Left hindlimb (tissue), 1 donor: ENCODE measurements around the gene LYG2.
"Not testable (repeated sequence)": the region's sequence is repeated elsewhere in the genome, so short reads cannot be mapped to it uniquely, and the experiment has no call there.

Source experiments
- DNase-seq: peaks from one replicate; pipeline ENCODE4 v3.0.0-alpha.2; 2018

LYG2 gene, protein sequence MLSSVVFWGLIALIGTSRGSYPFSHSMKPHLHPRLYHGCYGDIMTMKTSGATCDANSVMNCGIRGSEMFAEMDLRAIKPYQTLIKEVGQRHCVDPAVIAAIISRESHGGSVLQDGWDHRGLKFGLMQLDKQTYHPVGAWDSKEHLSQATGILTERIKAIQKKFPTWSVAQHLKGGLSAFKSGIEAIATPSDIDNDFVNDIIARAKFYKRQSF

DNA sequence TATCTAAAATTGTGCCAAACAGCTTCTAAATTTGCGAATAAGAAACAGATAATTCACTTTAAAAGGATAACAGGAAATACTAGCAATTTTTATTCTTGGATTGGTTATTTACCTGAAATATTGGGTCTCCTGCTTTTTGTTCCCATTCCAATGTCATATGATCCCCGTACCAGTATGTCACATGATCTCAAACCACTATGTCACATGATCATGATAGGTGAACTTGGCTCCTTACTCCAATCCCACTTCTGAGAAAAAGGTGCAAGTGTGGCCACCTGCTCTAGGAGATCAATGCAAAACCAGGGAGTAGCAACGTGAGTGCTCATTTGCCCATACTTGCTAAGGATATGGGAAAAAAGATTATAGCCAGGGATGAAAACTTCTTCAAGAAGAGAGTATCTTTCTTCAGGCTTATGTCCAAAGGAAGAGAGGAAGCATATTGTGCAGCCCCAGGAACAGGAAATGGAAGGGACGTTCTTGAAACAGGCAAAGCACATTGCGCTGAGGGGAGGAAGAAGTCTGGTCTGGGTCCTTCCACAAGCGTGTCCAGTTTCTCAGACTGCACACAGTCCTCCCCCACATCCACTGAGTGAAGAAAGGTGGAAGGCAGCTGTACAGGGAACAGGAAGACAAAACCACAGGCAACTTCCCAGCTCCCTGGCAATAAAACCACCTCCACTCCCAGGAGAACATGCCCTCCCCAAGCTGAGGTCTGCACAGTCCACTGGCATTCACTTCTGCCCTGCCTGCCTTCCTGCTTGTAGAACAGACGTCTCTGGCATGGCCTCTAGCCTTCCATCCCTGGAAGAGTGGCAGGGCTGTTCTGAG is at the start of gene LYG2:
TSS of gene LYG2 (minus strand) at position 176 of the 828 bp plus-strand sequence. CDS start 1,406 bp downstream, outside the sequence.
- no peak for DNase-seq

DNA sequence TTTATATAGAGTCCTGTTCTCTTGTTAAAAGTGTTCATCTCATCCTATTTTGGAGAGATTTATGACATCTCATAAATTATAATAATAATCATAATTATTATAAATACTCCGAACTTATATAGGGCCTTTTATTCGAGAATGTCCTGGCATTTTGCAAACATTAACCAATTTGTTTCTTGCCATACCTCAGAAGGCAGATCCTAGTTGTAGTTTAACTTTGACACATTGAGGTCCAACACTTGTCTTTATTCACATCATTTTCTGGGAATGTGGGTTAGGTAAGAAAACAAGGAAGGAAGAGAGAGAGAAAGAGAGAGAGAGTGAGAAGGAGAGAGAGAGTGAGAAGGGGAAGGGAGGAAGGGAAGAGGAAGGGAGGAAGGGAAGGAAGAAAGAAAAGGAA is 45.6 kb upstream of the LYG2 start, which contains the start of gene LYG1:
TSS of gene LYG1 (minus strand) at position 101 of the 400 bp plus-strand sequence. CDS start 5,527 bp downstream, outside the sequence.
- DNase-seq: not testable (repeated sequence)

- no peak for DNase-seq
Measured at GRCh38 chr2:99299580-99299979, 44.1 kb upstream of the LYG2 start.

DNA sequence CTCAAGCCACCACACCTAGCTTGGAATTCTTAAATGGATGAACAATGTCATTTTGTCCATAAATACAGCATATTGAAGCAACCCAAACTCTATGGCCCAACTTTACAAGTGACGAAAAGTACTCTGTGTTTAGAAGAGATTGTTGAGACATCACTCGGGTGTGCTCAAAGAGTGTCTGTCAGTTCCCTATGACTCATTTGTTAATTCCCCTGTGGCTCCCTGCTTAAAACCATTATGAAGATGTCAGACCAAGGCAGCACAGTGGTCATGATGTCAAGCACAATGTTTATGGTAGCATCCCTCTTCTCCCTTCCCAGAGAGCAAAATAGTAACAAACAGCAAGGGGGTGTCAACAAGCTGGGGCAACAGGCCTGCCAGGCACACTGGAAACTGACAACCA is 42.5 kb upstream of the LYG2 start:
- no peak for DNase-seq

GRCh38 chr2:99285526-99285925 is 30.1 kb upstream of the LYG2 start:
- DNase-seq: no peak

- no peak for DNase-seq
Measured at GRCh38 chr2:99279969-99280695, 24.7 kb upstream of the LYG2 start.

DNA sequence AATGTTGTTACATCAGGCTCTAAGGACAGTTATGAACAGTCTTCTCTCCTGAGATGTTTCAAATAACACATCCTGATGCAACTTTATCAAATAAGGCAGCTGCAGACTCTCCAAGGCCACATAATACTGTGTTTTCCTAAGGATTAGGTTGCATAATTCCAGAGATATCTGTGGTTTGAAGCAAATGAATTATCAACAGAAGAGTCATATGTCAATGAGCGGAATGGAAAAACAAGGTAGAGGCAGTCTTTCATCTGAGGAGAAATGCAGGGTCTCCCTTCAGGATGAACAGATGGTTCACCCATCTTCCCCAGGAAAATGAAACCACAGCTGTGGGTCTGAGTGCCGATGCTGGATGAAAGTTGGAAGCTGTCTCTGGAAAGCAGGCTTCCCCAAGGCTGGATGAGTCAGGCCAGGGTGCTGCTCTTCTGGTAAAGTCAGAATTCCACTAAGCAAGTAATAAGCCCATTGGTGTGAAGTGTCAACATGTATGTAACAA is 23.4 kb upstream of the LYG2 start:
- DNase-seq: no peak

DNA sequence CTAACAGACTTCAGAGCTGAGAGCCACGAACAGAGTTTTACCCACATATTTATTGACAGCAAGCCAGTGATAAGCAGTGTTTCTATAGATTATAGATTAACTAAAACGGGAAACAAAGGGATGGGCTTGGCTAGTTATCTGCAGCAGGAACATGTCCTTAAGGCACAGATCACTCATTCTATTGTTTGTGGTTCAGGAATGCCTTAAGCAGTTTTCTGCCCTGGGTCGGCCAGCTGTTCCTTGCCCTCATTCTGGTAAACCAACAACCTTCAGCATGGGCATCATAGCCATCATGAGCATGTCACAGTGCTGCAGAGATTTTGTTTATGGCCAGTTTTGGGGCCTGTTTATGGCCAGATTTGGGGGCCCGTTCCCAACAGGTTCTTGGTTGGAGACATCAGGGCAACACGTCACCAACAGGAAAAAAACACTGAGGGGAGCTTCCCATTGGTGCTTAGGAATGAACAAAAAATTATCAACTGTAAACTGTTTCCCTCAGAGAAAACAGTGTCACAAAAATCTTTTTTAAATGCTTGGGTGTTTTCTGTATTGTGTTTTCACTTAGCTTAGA is 22.8 kb upstream of the LYG2 start:
- not testable (repeated sequence) for DNase-seq

DNA sequence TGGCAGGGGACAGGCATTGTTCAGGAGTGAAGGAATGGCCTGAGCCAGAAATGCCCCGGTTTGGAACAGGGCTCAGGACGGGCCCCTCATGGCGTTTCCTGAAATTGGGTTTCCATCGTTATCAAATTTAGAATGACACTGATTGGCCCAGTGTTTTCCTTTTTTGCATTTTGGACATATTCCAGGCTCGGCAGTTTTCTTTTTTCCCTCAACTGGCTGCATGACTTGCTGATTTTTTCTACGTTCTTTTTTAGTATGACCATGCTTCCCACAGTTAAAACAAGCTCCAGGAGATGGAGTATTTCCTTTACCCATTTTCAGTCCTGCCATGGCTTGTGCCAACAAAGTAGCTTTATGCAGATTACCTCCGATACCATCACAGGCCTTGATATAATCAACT is 20.4 kb upstream of the LYG2 start:
- DNase-seq: no peak

DNA sequence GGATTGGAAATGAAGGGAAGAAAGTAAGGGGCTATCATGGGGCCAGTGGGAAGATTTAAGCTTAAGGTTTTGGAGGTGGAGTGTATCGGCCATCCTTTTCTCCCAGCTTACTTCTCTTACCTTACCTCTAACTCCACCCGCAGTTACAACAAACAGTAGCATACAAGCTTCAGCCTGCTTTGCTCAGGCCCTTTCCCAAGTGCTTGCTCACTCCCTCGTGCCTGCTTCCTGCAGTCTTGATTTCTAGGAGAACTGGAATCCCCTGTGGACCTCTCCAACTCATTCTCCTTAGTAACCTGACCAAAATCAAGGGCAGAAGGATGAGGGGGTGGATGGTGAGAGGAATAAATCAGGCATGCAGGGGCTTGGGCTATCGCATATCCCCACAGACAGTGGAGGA is 5.8 kb upstream of the LYG2 start:
- DNase-seq: no peak

- DNase-seq: no peak
Measured at GRCh38 chr2:99260184-99260583, 4.7 kb upstream of the LYG2 start.

DNA sequence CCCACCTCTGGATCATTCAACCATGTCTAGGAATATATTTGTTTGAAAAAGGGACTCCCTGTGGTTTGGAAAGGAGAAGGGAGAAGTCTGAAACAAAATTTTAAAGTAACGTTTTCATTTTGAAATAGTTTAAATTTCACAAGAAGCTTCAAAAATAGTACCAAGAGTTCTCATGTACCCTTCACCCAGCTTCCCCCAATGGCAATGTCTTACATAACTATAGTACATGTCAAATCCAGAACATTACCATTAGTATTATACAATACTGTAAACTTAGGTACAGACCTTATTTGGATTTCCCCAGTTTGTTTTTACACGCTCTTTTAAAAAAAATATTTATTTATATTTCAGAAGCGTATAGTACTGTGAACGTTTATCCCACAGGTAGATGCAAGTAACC is 4.0 kb upstream of the LYG2 start:
- DNase-seq: no peak

DNA sequence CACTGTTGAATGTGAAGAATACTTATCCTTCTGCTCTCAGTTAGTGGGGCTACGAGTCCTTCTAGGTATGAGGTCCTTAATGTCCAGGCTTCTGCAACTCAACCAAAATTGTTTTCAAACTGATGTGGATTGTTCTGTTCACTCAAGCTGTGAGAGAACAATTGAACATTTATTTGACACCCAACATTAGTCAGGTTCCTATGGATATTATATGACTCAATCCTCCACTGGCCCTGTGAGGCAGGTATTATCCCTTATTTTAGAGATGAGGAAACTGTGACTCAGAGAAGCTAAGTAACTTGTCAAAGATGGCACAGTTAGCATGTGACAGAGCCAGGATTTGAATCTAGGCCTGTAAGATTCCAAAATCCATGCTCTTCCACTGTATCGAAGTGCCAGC is 1.2 kb upstream of the LYG2 start:
- no peak for DNase-seq

DNA sequence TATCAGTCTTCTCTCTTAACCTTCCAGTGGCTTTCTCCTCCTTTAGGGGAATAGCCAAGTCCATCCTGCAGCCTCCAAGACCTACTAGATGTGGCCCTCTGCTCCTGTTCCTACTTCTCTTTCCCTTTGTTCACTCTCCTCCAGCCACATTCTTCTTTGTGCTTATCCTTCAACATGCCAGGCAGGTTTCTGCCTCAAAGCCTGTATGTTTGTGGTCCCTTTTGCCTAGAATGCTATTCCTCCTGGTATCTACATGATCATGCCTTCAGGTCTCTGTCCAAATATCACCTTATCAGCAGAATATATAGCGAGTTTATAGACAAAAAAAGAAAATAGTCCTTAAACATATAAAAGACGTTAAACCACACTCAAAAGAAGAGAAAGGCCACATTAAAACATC is 5.5 kb downstream of the LYG2 start:
- DNase-seq: no peak

DNA sequence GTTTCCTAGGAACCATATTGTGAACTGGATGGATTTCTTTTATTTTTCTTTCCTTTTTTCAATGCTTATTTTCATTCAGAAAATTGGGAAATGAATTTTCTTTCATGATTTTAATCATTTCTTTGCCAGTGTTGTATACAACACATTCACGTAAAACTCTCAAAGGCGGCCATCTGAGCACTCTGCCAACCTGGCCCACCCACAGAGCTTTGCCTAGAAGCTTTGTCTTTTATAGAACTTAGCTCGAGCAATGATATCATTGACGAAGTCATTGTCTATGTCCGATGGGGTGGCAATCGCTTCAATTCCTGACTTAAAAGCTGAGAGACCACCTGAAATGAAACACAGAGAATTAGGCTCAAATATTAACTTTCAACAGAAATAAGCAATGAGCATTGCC is 13.3 kb downstream of the LYG2 start:
- DNase-seq: no peak

GRCh38 chr2:99240431-99240830 is 15.0 kb downstream of the LYG2 start:
- DNase-seq: no peak

GRCh38 chr2:99238599-99238998 is 16.9 kb downstream of the LYG2 start:
- no peak for DNase-seq

DNA sequence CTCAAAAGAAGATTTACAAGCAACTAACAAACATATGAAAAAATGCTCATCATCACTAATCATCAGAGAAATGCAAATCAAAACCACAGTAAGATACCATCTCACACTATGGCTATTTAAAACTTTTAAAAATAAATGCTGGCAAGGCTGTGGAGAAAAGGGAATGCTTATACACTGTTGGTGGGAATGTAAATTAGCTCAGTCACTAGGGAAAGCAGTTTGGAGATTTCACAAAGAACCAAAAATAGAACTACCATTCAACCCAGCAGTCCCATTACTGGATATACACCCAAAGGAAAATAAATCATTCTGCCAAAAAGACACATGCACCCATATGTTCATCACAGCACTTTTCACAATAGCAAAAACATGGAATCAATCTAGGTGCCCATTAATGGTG is 22.3 kb downstream of the LYG2 start:
- DNase-seq: not testable (repeated sequence)

DNA sequence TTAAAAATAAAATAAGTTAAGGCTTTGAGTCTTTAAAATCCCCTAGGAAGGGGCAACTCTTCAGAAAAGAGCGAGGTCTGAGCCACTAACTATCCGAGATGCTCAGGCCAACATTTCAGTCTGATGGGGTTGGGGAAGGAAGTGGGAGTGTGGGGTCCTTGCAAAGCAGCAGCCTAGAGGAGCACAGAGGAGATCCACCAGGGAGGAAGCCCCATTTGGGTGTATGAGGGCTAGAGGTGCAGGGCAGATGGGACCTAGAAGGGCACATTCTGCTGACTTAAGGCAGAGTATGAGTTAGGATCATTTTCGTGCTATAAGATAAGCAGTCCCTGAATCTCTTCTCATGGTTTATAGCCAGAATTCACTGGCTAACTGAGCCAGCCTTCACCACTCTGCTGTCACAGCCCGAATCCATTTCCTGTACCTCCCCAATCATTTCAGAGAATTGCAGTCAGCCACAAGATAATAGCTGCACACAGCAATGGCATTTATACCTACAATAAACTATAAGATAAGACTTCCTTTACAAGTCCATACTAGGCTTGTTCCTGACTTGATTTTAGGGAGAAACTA is 37.5 kb downstream of the LYG2 start:
- DNase-seq: no peak

DNA sequence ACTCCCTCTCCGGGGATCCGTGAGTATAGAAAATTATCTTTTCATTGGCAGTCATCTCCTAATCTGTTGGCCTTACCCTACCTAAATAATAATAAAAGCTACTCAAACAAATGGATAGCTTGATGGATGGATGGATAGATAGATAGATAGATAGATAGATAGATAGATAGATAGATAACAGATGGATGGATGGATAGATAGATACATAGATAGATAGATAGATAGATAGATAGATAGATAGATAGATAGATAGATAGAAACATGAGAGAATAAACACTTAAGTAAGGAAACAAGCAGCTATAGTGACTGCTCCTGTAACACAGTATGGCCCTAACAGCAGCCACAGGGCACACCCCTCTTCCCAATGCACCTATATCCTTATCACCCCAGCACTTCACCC is 39.4 kb downstream of the LYG2 start:
- no peak for DNase-seq

GRCh38 chr2:99205491-99205890 is 50.0 kb downstream of the LYG2 start:
- no peak for DNase-seq

DNA sequence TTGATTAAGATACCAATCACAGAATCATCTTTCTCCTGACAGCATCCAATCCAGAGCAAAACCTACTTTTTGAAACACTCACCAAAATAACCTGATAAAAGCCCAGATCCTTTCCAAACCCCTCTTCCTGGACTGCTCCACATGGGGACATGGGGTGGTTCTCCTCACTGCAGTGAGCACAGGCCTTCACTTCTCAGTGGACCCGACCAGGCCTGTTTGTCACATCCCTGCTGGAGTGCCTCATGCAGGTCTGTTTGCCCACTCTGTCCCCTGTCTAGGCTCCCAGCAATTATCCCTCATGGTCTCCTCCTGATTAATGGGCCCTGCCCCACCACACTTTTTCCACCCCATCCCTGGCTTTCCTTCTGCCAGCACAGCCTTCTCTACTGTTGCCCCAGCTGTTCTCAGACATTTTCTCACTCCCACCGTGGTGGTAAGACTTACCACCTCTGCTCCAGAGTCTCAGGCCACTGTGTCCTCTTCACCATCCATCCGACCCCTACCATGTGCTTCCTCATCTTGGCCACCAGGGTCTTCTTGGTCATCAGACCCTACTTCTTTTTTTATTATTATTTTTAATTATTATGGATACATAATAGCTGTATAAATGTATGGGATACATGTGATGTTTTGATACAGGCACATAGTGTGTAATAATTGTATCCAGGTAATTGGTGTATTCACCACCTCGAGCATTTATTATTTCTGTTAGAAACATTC is 53.3 kb downstream of the LYG2 start:
- DNase-seq: no peak
